DND-41 (cell line): ENCODE results near the gene EFTUD2.

Experiments
- ATAC-seq: fragments of 200-7000 bp; cut with Tn5 transposase; 3 replicates; pipeline ENCODE4 v1.9.1; 2021; ENCODE audit warnings: low read depth; ENCODE audit not compliant: insufficient read depth
- DNase-seq: peaks from one replicate; pipeline ENCODE4 v3.0.0-alpha.2; 2020
- H2AFZ ChIP-seq: 2 replicates; pipeline ENCODE4 v1.6.0; 2012; ENCODE audit warnings: low read depth, low read length
- H3K27ac ChIP-seq: 2 replicates; pipeline ENCODE4 v1.5.1; 2012; ENCODE audit warnings: low read length, inconsistent platforms
- H3K27me3 ChIP-seq: fragments of 200-600 bp; sonication (generic); 2 replicates; pipeline ENCODE4 v1.6.0; 2012; ENCODE audit warnings: low read length, mild to moderate bottlenecking, inconsistent platforms; ENCODE audit not compliant: insufficient read depth, poor library complexity
- H3K36me3 ChIP-seq: 2 replicates; pipeline ENCODE4 v1.5.1; 2012; ENCODE audit warnings: low read length, inconsistent platforms; ENCODE audit not compliant: insufficient read depth
- H3K4me1 ChIP-seq: 2 replicates; pipeline ENCODE4 v1.5.1; 2012; ENCODE audit warnings: mild to moderate bottlenecking, low read length; ENCODE audit not compliant: insufficient read depth
- H3K4me2 ChIP-seq: 2 replicates; pipeline ENCODE4 v1.6.0; 2012; ENCODE audit warnings: mild to moderate bottlenecking, moderate library complexity, low read length, inconsistent platforms; ENCODE audit not compliant: insufficient read depth
- H3K4me3 ChIP-seq, 2 experiments: fragments of 200-600 bp in 1 of 2; shearing (Covaris generic) in 1 of 2; 2 replicates each; pipeline ENCODE4 v1.5.1; 2012 to 2016; ENCODE audit warnings: inconsistent platforms in 2 of 2, low read length in 2 of 2, mild to moderate bottlenecking in 2 of 2, low read depth in 1 of 2, moderate library complexity in 1 of 2
- H3K79me2 ChIP-seq: 2 replicates; pipeline ENCODE4 v1.6.0; 2012; ENCODE audit warnings: low read length, inconsistent platforms; ENCODE audit not compliant: insufficient read depth
- H3K9ac ChIP-seq: 2 replicates; pipeline ENCODE4 v1.6.0; 2012; ENCODE audit warnings: low read depth, mild to moderate bottlenecking, inconsistent platforms, low read length, moderate library complexity
- H3K9me3 ChIP-seq: 2 replicates; pipeline ENCODE4 v1.5.1; 2012; ENCODE audit warnings: low read length, moderate library complexity, mild to moderate bottlenecking, inconsistent platforms; ENCODE audit not compliant: insufficient read depth, severe bottlenecking
- H4K20me1 ChIP-seq: 2 replicates; pipeline ENCODE4 v1.6.0; 2012; ENCODE audit warnings: low read length; ENCODE audit not compliant: insufficient read depth
- EZH2 ChIP-seq: IDR thresholded peaks from 3 replicates; pipeline ENCODE4 v1.6.1; 2012; ENCODE audit warnings: borderline replicate concordance, low read depth, mild to moderate bottlenecking, moderate library complexity, low read length, inconsistent platforms; ENCODE audit not compliant: severe bottlenecking
- TF ChIP-seq, protein P1 (sequence below): IDR thresholded peaks from 2 replicates; pipeline ENCODE4 v1.5.1; 2012; ENCODE audit warnings: borderline replicate concordance, low read length, moderate library complexity, mild to moderate bottlenecking; ENCODE audit not compliant: poor library complexity, severe bottlenecking; ENCODE audit errors: extremely low read depth

Gene EFTUD2

DNA sequence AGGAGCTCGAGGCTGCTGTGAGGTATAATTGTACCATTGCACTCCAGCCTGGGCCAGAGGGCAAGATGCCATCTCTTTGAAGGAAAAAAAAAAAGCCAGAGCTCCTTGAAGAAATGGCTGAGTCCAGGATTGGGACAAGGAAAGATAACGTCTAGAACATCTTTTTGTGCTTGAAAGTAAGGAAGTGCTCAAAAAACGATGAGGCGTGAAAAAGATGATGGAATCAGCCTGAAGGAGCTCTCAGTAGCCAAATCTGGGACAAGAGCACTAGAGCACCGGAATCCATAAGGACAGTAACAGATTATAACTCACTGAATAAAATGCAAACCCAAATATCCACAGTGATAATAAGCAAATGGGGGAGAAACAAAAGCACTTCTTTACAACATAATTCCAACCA lies 22.1 kb downstream of the EFTUD2 start:
- Histone ChIP-seq H3K27ac (no peak overlapping the region), H3K36me3 (peaks cover 91% of the 10 kb centered on the region), H3K4me3 (no peak overlapping the region), H3K9ac (no peak overlapping the region), H3K27me3 (no peaks in the 10 kb centered on the region), H3K4me2 (no peak overlapping the region), H3K9me3 (no peaks in the 10 kb centered on the region), H3K79me2 (no peaks in the 10 kb centered on the region), H3K4me1 (no peaks in the 10 kb centered on the region), H2AFZ (no peak overlapping the region), H4K20me1 (peaks cover 8% of the 10 kb centered on the region; the same call in 1 of the 2 replicates)
- DNase-seq, result no peak
- TF ChIP-seq, protein P1, sequence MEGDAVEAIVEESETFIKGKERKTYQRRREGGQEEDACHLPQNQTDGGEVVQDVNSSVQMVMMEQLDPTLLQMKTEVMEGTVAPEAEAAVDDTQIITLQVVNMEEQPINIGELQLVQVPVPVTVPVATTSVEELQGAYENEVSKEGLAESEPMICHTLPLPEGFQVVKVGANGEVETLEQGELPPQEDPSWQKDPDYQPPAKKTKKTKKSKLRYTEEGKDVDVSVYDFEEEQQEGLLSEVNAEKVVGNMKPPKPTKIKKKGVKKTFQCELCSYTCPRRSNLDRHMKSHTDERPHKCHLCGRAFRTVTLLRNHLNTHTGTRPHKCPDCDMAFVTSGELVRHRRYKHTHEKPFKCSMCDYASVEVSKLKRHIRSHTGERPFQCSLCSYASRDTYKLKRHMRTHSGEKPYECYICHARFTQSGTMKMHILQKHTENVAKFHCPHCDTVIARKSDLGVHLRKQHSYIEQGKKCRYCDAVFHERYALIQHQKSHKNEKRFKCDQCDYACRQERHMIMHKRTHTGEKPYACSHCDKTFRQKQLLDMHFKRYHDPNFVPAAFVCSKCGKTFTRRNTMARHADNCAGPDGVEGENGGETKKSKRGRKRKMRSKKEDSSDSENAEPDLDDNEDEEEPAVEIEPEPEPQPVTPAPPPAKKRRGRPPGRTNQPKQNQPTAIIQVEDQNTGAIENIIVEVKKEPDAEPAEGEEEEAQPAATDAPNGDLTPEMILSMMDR, result no peak
- TF ChIP-seq EZH2, result no peak
- ATAC-seq, result no peak

DNA sequence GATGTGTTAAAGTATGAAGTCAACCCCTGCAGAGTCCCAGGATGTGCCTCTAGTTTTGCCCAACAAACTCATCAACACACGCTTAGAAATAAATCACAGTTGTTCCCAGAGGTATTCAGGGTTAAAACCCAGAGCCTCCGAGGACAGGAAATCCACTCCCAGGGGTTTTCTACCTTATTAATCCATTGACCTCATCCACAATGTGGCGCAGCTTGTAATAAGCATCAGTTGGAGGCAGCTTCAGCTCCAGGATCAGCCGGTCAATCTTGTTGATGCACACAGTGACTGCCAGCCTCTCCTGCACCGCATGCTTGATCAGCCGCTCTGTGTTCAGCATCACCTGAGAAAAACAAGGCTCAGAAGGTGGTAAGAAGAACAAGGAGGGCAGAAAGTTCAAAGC lies 23.5 kb downstream of the EFTUD2 start:
- Histone ChIP-seq H3K4me3 (no peak overlapping the region), H3K4me1 (no peaks in the 10 kb centered on the region), H2AFZ (no peak overlapping the region), H3K4me2 (no peak overlapping the region), H3K79me2 (no peaks in the 10 kb centered on the region), H3K27me3 (no peaks in the 10 kb centered on the region), H3K9me3 (no peaks in the 10 kb centered on the region), H4K20me1 (peaks cover 8% of the 10 kb centered on the region; the same call in 1 of the 2 replicates), H3K9ac (no peak overlapping the region), H3K36me3 (peaks cover 90% of the 10 kb centered on the region), H3K27ac (no peak overlapping the region)
- ATAC-seq, result no peak
- DNase-seq, result no peak
- TF ChIP-seq, protein P1, result no peak
- TF ChIP-seq EZH2, result no peak

DNA sequence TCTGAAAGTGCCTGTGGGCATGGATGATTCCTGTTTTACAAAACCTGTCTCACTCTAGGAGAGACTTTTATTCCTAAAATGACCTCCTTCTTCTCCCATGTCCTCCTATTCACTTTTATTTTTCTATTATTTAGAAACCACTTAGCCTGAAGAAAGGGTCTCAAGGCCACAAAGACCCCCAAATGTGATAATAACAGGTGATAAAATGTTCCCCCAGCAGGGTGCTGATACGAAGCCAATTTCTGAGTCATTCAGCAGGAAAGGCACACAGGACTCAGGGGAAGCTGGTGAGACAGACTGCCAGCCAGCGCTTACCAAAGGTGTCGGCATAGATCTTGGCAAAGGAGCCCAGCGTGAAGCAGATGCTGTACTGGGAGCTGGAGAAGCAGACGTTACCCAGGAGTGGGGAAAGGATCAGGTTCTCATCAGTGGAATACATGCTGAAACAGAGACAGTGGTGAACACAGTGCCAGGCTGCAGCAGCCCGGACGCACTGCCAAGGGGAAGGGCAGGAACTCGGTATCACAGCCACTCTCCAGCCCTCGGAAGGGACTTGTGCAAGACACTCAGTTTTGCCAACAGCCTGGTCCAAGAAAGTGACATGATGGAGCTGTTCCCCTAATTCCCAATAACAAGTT lies 27.0 kb downstream of the EFTUD2 start:
- TF ChIP-seq EZH2, result no peak
- TF ChIP-seq, protein P1, result no peak
- Histone ChIP-seq H3K36me3 (peaks cover 88% of the 10 kb centered on the region), H3K4me3 (no peak overlapping the region), H3K27me3 (no peaks in the 10 kb centered on the region), H4K20me1 (peaks cover 8% of the 10 kb centered on the region; the same call in 1 of the 2 replicates), H3K79me2 (no peaks in the 10 kb centered on the region), H3K4me2 (no peak overlapping the region), H3K27ac (no peak overlapping the region), H3K9ac (no peak overlapping the region), H3K9me3 (no peaks in the 10 kb centered on the region), H2AFZ (no peak overlapping the region), H3K4me1 (no peaks in the 10 kb centered on the region)
- no peak for DNase-seq
- no peak for ATAC-seq
